K562 (cell line): ENCODE measurements around the gene WDR46. TPM values are rescaled to one million over a fixed set of nuclear protein-coding genes. Genes with fewer than 3 reads are reported as not detected.
A peak's percentile ranks its signal among the peaks of the same experiment; 100 is the strongest.

Experiments
- FOXA1 ChIP-seq: fragments of 450-650 bp; IDR thresholded peaks from 2 replicates; pipeline ENCODE4 v1.6.1; 2016; ENCODE audit warnings: mild to moderate bottlenecking, borderline replicate concordance
- KLF1 ChIP-seq: fragments of 450-650 bp; IDR thresholded peaks from 2 replicates; pipeline ENCODE4 v1.6.1; 2016; ENCODE audit warnings: missing genetic modification characterization, missing compliant biosample characterization
- TRIM24 ChIP-seq, 2 experiments: fragments of 450-650 bp; IDR thresholded peaks; 2 replicates each; pipeline ENCODE4 v1.6.1; 2016
- ZBTB7A ChIP-seq: IDR thresholded peaks from 2 replicates; pipeline ENCODE4 v1.6.1; 2011; ENCODE audit warnings: low read depth, mild to moderate bottlenecking, low read length, moderate library complexity, borderline replicate concordance; ENCODE audit not compliant: control insufficient read depth
- ZNF175 ChIP-seq: fragments of 200-800 bp; sonication (Bioruptor generic); IDR thresholded peaks from 2 replicates; pipeline ENCODE4 v1.6.1; 2016; ENCODE audit warnings: low read depth, mild to moderate bottlenecking, missing genetic modification characterization, missing compliant biosample characterization
- polyA plus RNA-seq, 8 experiments: library from polyadenylated mRNA; depleted of rRNA in 4 of 8; stranded (reverse) in 5 of 8; unstranded in 3 of 8; fragments of >200 nt; fragmentation: Nextera tagmentation in 2 of 8; fragmentation: Illumina TruSeq in 1 of 8; extraction: Ambion mirVana in 2 of 8; extraction: Trizol in 1 of 8; gene quantifications; 2 replicates each; pipeline versions ENCODE4 v1.2.1 to v1.2.3, GENCODE V29; 2011 to 2014; ENCODE audit warnings: inconsistent platforms in 1 of 8, missing spikeins in 1 of 8
- total RNA-seq, 7 experiments: library from RNA; depleted of rRNA in 6 of 7; stranded (reverse); fragments of >200 nt in 6 of 7; fragmentation: Illumina TruSeq in 2 of 7; extraction: Trizol in 2 of 7; gene quantifications; 2 replicates each; pipeline versions ENCODE4 v1.2.1 to v1.2.3, GENCODE V29; 2011 to 2021; ENCODE audit warnings: low replicate concordance in 1 of 7
- TF ChIP-seq, protein P1 (sequence below): fragments of 250-450 bp; sonication (Bioruptor Pico); IDR thresholded peaks from 2 replicates; pipeline ENCODE4 v1.8.0; 2022; ENCODE audit warnings: inconsistent platforms, mild to moderate bottlenecking, moderate library complexity, borderline replicate concordance
- TF ChIP-seq, protein P2 (sequence below): sonication (generic); formaldehyde crosslinking; IDR thresholded peaks from 2 replicates; pipeline ENCODE4 v1.4.0; 2020; ENCODE audit warnings: mild to moderate bottlenecking, missing genetic modification reagents
- TF ChIP-seq, protein P3 (sequence below): fragments of 200-800 bp; sonication (Bioruptor generic); IDR thresholded peaks from 2 replicates; pipeline ENCODE4 v1.6.1; 2016; ENCODE audit warnings: missing genetic modification characterization, missing compliant biosample characterization
- TF ChIP-seq, protein P4 (sequence below): fragments of 250-450 bp; sonication (Bioruptor Pico); IDR thresholded peaks from 2 replicates; pipeline ENCODE4 v1.5.1; 2021; ENCODE audit warnings: mild to moderate bottlenecking
- TF ChIP-seq, protein P5 (sequence below): fragments of 450-650 bp; IDR thresholded peaks from 2 replicates; pipeline ENCODE4 v1.7.1; 2018; ENCODE audit warnings: mild to moderate bottlenecking, low read depth; ENCODE audit not compliant: partially characterized antibody
- TF ChIP-seq, protein P6 (sequence below): IDR thresholded peaks from 3 replicates; pipeline ENCODE4 v1.6.1; 2011; ENCODE audit warnings: borderline replicate concordance, mild to moderate bottlenecking, moderate library complexity; ENCODE audit not compliant: insufficient read length; ENCODE audit errors: extremely low read depth

Gene WDR46
- total and polyA plus RNA-seq, 9 of the 15 experiments (the other 6 are each of a cell fraction or from before 2014, with no cell fraction given) = 8.9 to 146 (median 93.1) TPM

DNA sequence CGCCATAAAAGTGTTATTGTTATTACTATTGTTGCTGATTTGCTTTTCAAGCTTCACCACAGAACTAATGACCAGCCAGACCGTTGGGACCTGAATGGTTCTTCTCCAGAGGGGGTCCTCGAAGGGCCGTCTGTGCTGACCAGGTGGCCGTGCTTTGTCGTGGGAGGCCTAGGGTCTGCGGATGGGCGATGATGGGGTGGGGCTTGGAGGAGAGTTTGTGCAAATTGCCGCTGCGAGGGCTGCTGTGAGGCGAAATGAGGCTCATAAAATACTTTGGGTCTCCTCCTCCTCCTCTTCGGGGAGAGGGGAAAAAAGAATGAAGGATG is 34.5 kb upstream of the WDR46 start (continued):
- TF ChIP-seq, protein P1, sequence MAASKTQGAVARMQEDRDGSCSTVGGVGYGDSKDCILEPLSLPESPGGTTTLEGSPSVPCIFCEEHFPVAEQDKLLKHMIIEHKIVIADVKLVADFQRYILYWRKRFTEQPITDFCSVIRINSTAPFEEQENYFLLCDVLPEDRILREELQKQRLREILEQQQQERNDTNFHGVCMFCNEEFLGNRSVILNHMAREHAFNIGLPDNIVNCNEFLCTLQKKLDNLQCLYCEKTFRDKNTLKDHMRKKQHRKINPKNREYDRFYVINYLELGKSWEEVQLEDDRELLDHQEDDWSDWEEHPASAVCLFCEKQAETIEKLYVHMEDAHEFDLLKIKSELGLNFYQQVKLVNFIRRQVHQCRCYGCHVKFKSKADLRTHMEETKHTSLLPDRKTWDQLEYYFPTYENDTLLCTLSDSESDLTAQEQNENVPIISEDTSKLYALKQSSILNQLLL = no peak
- no peak for TF ChIP-seq KLF1 (tag)
- TF ChIP-seq, protein P2, sequence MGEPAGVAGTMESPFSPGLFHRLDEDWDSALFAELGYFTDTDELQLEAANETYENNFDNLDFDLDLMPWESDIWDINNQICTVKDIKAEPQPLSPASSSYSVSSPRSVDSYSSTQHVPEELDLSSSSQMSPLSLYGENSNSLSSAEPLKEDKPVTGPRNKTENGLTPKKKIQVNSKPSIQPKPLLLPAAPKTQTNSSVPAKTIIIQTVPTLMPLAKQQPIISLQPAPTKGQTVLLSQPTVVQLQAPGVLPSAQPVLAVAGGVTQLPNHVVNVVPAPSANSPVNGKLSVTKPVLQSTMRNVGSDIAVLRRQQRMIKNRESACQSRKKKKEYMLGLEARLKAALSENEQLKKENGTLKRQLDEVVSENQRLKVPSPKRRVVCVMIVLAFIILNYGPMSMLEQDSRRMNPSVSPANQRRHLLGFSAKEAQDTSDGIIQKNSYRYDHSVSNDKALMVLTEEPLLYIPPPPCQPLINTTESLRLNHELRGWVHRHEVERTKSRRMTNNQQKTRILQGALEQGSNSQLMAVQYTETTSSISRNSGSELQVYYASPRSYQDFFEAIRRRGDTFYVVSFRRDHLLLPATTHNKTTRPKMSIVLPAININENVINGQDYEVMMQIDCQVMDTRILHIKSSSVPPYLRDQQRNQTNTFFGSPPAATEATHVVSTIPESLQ (CRISPR knock-in tag) = no peak
- no peak for TF ChIP-seq ZNF175
- no peak for TF ChIP-seq TRIM24 (IDR thresholded peaks at IDR 0.05)
- TF ChIP-seq FOXA1 = no peak
- TF ChIP-seq, protein P3, sequence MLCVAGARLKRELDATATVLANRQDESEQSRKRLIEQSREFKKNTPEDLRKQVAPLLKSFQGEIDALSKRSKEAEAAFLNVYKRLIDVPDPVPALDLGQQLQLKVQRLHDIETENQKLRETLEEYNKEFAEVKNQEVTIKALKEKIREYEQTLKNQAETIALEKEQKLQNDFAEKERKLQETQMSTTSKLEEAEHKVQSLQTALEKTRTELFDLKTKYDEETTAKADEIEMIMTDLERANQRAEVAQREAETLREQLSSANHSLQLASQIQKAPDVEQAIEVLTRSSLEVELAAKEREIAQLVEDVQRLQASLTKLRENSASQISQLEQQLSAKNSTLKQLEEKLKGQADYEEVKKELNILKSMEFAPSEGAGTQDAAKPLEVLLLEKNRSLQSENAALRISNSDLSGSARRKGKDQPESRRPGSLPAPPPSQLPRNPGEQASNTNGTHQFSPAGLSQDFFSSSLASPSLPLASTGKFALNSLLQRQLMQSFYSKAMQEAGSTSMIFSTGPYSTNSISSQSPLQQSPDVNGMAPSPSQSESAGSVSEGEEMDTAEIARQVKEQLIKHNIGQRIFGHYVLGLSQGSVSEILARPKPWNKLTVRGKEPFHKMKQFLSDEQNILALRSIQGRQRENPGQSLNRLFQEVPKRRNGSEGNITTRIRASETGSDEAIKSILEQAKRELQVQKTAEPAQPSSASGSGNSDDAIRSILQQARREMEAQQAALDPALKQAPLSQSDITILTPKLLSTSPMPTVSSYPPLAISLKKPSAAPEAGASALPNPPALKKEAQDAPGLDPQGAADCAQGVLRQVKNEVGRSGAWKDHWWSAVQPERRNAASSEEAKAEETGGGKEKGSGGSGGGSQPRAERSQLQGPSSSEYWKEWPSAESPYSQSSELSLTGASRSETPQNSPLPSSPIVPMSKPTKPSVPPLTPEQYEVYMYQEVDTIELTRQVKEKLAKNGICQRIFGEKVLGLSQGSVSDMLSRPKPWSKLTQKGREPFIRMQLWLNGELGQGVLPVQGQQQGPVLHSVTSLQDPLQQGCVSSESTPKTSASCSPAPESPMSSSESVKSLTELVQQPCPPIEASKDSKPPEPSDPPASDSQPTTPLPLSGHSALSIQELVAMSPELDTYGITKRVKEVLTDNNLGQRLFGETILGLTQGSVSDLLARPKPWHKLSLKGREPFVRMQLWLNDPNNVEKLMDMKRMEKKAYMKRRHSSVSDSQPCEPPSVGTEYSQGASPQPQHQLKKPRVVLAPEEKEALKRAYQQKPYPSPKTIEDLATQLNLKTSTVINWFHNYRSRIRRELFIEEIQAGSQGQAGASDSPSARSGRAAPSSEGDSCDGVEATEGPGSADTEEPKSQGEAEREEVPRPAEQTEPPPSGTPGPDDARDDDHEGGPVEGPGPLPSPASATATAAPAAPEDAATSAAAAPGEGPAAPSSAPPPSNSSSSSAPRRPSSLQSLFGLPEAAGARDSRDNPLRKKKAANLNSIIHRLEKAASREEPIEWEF (CRISPR knock-in tag) = no peak
- TF ChIP-seq, protein P4, sequence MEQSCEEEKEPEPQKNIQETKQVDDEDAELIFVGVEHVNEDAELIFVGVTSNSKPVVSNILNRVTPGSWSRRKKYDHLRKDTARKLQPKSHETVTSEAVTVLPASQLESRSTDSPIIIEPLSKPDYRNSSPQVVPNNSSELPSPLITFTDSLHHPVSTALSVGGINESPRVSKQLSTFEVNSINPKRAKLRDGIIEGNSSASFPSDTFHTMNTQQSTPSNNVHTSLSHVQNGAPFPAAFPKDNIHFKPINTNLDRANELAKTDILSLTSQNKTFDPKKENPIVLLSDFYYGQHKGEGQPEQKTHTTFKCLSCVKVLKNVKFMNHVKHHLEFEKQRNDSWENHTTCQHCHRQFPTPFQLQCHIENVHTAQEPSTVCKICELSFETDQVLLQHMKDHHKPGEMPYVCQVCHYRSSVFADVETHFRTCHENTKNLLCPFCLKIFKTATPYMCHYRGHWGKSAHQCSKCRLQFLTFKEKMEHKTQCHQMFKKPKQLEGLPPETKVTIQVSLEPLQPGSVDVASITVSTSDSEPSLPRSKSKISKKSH (CRISPR knock-in tag) = no peak
- TF ChIP-seq, protein P5, sequence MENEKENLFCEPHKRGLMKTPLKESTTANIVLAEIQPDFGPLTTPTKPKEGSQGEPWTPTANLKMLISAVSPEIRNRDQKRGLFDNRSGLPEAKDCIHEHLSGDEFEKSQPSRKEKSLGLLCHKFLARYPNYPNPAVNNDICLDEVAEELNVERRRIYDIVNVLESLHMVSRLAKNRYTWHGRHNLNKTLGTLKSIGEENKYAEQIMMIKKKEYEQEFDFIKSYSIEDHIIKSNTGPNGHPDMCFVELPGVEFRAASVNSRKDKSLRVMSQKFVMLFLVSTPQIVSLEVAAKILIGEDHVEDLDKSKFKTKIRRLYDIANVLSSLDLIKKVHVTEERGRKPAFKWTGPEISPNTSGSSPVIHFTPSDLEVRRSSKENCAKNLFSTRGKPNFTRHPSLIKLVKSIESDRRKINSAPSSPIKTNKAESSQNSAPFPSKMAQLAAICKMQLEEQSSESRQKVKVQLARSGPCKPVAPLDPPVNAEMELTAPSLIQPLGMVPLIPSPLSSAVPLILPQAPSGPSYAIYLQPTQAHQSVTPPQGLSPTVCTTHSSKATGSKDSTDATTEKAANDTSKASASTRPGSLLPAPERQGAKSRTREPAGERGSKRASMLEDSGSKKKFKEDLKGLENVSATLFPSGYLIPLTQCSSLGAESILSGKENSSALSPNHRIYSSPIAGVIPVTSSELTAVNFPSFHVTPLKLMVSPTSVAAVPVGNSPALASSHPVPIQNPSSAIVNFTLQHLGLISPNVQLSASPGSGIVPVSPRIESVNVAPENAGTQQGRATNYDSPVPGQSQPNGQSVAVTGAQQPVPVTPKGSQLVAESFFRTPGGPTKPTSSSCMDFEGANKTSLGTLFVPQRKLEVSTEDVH = no peak
- TF ChIP-seq, protein P6, sequence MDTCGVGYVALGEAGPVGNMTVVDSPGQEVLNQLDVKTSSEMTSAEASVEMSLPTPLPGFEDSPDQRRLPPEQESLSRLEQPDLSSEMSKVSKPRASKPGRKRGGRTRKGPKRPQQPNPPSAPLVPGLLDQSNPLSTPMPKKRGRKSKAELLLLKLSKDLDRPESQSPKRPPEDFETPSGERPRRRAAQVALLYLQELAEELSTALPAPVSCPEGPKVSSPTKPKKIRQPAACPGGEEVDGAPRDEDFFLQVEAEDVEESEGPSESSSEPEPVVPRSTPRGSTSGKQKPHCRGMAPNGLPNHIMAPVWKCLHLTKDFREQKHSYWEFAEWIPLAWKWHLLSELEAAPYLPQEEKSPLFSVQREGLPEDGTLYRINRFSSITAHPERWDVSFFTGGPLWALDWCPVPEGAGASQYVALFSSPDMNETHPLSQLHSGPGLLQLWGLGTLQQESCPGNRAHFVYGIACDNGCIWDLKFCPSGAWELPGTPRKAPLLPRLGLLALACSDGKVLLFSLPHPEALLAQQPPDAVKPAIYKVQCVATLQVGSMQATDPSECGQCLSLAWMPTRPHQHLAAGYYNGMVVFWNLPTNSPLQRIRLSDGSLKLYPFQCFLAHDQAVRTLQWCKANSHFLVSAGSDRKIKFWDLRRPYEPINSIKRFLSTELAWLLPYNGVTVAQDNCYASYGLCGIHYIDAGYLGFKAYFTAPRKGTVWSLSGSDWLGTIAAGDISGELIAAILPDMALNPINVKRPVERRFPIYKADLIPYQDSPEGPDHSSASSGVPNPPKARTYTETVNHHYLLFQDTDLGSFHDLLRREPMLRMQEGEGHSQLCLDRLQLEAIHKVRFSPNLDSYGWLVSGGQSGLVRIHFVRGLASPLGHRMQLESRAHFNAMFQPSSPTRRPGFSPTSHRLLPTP = no peak
- TF ChIP-seq ZBTB7A = peak; percentile 66; the same call in 1 of the 2 replicates
